HepG2 (cell line): ENCODE results near the gene SIRPA. TPM values are rescaled to one million over a fixed set of nuclear protein-coding genes. Genes with fewer than 3 reads are reported as not detected.
A peak's percentile ranks its signal among the peaks of the same experiment; 100 is the strongest.

Source experiments
- BHLHE40 ChIP-seq: IDR thresholded peaks from 2 replicates; pipeline ENCODE4 v1.6.1; 2011; ENCODE audit warnings: low read length, improper control_type of control experiment
- BORCS8-MEF2B ChIP-seq: sonication (generic); formaldehyde crosslinking; IDR thresholded peaks from 2 replicates; pipeline ENCODE4 v1.8.0; 2022; ENCODE audit warnings: mild to moderate bottlenecking, missing genetic modification reagents
- CHCHD3 ChIP-seq: sonication (generic); formaldehyde crosslinking; IDR thresholded peaks from 2 replicates; pipeline ENCODE4 v1.8.0; 2022; ENCODE audit warnings: mild to moderate bottlenecking, missing genetic modification reagents, moderate library complexity
- E2F2 ChIP-seq: sonication (generic); formaldehyde crosslinking; IDR thresholded peaks from 2 replicates; pipeline ENCODE4 v1.4.0; 2020; ENCODE audit warnings: missing genetic modification reagents, borderline replicate concordance
- ELF1 ChIP-seq: sonication (generic); formaldehyde crosslinking; IDR thresholded peaks from 2 replicates; pipeline ENCODE4 v1.4.0; 2020; ENCODE audit warnings: missing genetic modification reagents
- ETV5 ChIP-seq: IDR thresholded peaks from 2 replicates; pipeline ENCODE4 v1.6.1; 2018; ENCODE audit warnings: missing biosample characterization, missing genetic modification reagents, inconsistent platforms, borderline replicate concordance
- KMT2B ChIP-seq: IDR thresholded peaks from 2 replicates; pipeline ENCODE4 v1.6.1; 2016; ENCODE audit warnings: missing genetic modification reagents, missing compliant biosample characterization
- NFRKB ChIP-seq: fragments of 450-650 bp; IDR thresholded peaks from 2 replicates; pipeline ENCODE4 v1.6.1; 2017
- PCBP1 ChIP-seq: fragments of 200-400 bp; formaldehyde crosslinking; IDR thresholded peaks from 2 replicates; pipeline ENCODE4 v1.6.1; 2017; ENCODE audit warnings: mild to moderate bottlenecking, low read depth, low read length, borderline replicate concordance
- PHF21A ChIP-seq: sonication (generic); formaldehyde crosslinking; IDR thresholded peaks from 2 replicates; pipeline ENCODE4 v1.5.0; 2020; ENCODE audit warnings: mild to moderate bottlenecking, missing genetic modification reagents
- SNAPC5 ChIP-seq: sonication (generic); formaldehyde crosslinking; IDR thresholded peaks from 2 replicates; pipeline ENCODE4 v1.8.1; 2023; ENCODE audit warnings: mild to moderate bottlenecking, missing genetic modification reagents, borderline replicate concordance
- SOX13 ChIP-seq, 3 experiments: fragments of 450-650 bp in 1 of 3; sonication (generic) in 1 of 3; formaldehyde crosslinking in 1 of 3; IDR thresholded peaks in 2 of 3; conservative IDR thresholded peaks in 1 of 3; 2 replicates each; pipeline versions ENCODE4 v1.5.0 to v1.6.1; 2016 to 2020; ENCODE audit warnings: antibody characterized with exemption in 1 of 3, mild to moderate bottlenecking in 1 of 3, missing compliant biosample characterization in 1 of 3, missing genetic modification reagents in 1 of 3, moderate library complexity in 1 of 3
- TBP ChIP-seq: sonication (generic); formaldehyde crosslinking; IDR thresholded peaks from 2 replicates; pipeline ENCODE4 v1.5.0; 2020; ENCODE audit warnings: missing genetic modification reagents
- THAP8 ChIP-seq: sonication (generic); formaldehyde crosslinking; IDR thresholded peaks from 2 replicates; pipeline ENCODE4 v1.5.1; 2020; ENCODE audit warnings: missing genetic modification reagents, mild to moderate bottlenecking, borderline replicate concordance
- ZNF318 ChIP-seq: sonication (generic); formaldehyde crosslinking; IDR thresholded peaks from 2 replicates; pipeline ENCODE4 v1.4.0; 2020; ENCODE audit warnings: mild to moderate bottlenecking, missing genetic modification reagents
- ZNF883 ChIP-seq: sonication (generic); formaldehyde crosslinking; IDR thresholded peaks from 2 replicates; pipeline ENCODE4 v1.5.1; 2020; ENCODE audit warnings: mild to moderate bottlenecking, missing genetic modification reagents; ENCODE audit errors: not compliant biosample characterization
- ZSCAN25 ChIP-seq: sonication (generic); formaldehyde crosslinking; IDR thresholded peaks from 2 replicates; pipeline ENCODE4 v1.8.0; 2022; ENCODE audit warnings: mild to moderate bottlenecking, missing genetic modification reagents
- polyA plus RNA-seq, 8 experiments: library from polyadenylated mRNA; depleted of rRNA in 3 of 8; stranded (reverse) in 7 of 8; unstranded in 1 of 8; fragments of >200 nt; fragmentation: Illumina TruSeq in 4 of 8; extraction: Trizol in 4 of 8; gene quantifications; 2 replicates each; pipeline versions ENCODE4 v1.2.1 to v1.2.3, GENCODE V29; 2011 to 2016; ENCODE audit warnings: low read depth in 4 of 8, missing spikeins in 1 of 8, mixed read lengths in 1 of 8; ENCODE audit not compliant: insufficient read depth in 1 of 8
- total RNA-seq, 5 experiments: library from RNA; depleted of rRNA; stranded (reverse); fragments of >200 nt; fragmentation: Illumina TruSeq; extraction: Trizol; gene quantifications; 2 replicates each; pipeline ENCODE4 v1.2.3, GENCODE V29; 2016; ENCODE audit warnings: low read depth in 1 of 5

SIRPA gene
- total and polyA plus RNA-seq, 2 of the 13 experiments (the other 11 are each of a cell fraction or from before 2014, with no cell fraction given) = 7.2 to 17.6 TPM

GRCh38 chr20:1946762-1947534, 51.7 kb downstream of the SIRPA start (continued):
- TF ChIP-seq CHCHD3 (no peak), BORCS8-MEF2B (CRISPR knock-in tag) (peak; percentile 50; the same call in 1 of the 2 replicates), SNAPC5 (0 out of 2 replicates have a peak, but pooled peaks have one; percentile 30), PHF21A (0 out of 2 replicates have a peak, but pooled peaks have one; percentile 26), PCBP1 (no peak), E2F2 (CRISPR knock-in tag) (no peak), TBP (CRISPR knock-in tag) (no peak), ZNF318 (CRISPR knock-in tag) (no peak), KMT2B (CRISPR knock-in tag) (no peak), SOX13 (IDR thresholded peaks at IDR 0.05) (no peak), SOX13 (CRISPR knock-in tag; conservative IDR thresholded peaks at IDR 0.05 in 1 of 2, IDR thresholded peaks at IDR 0.05 in 1 of 2) (no peak), ETV5 (CRISPR knock-in tag) (no peak), NFRKB (no peak), ZNF883 (CRISPR knock-in tag) (no peak), BHLHE40 (peak; percentile 46; the same call in 1 of the 2 replicates), ELF1 (CRISPR knock-in tag) (no peak), THAP8 (CRISPR knock-in tag) (no peak), ZSCAN25 (no peak)
